GM12874 (cell line): ENCODE results near the gene ARSK.

Experiments
- TF ChIP-seq, protein P1 (sequence below): IDR thresholded peaks from 2 replicates; pipeline ENCODE4 v1.5.1; 2011; ENCODE audit warnings: low read depth, mild to moderate bottlenecking, control low read depth, low read length, moderate library complexity; ENCODE audit not compliant: insufficient read depth

Gene ARSK

DNA sequence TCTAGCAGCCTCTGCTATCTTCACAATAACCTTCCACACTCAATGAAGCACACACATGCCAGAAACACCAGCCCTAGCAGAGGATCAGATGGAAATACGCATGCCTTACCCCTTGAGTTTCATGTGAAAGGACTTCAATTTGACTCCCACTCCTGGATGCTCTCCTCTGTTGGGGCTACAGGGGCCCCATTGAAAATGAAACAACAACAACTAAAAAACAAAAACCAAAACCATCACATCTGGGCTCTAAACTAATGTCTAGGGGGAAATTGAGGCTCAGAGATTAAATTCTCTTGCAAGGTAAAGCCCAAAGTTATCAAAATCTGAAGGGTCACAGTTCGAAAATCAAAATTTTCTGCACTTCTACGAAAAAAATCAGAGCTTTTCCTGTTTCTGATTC is 83.7 kb downstream of the ARSK start:
- TF ChIP-seq, protein P1, sequence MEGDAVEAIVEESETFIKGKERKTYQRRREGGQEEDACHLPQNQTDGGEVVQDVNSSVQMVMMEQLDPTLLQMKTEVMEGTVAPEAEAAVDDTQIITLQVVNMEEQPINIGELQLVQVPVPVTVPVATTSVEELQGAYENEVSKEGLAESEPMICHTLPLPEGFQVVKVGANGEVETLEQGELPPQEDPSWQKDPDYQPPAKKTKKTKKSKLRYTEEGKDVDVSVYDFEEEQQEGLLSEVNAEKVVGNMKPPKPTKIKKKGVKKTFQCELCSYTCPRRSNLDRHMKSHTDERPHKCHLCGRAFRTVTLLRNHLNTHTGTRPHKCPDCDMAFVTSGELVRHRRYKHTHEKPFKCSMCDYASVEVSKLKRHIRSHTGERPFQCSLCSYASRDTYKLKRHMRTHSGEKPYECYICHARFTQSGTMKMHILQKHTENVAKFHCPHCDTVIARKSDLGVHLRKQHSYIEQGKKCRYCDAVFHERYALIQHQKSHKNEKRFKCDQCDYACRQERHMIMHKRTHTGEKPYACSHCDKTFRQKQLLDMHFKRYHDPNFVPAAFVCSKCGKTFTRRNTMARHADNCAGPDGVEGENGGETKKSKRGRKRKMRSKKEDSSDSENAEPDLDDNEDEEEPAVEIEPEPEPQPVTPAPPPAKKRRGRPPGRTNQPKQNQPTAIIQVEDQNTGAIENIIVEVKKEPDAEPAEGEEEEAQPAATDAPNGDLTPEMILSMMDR = no peak

GRCh38 chr5:95641741-95642220 is 86.9 kb downstream of the ARSK start:
- TF ChIP-seq, protein P1 = no peak

DNA sequence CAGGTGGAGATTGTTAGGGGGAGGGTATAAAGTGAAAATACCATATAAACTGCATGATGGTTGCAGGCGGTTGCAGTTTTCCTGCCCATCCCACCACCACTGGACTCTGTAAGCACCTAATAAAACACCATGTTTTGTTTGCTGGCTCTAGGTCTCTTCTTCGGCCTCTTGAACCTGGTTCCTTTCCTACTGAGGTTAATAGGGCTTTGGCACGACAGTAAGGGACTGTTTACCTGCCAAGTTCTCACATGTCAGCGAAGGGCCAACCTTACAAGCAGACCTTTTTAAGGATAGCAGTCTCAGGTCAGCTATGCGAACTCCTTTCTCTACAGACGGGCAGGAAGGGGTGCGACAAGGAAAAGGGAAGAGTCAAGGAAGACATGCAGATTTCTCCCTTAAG is 88.3 kb downstream of the ARSK start:
- TF ChIP-seq, protein P1 = no peak

DNA sequence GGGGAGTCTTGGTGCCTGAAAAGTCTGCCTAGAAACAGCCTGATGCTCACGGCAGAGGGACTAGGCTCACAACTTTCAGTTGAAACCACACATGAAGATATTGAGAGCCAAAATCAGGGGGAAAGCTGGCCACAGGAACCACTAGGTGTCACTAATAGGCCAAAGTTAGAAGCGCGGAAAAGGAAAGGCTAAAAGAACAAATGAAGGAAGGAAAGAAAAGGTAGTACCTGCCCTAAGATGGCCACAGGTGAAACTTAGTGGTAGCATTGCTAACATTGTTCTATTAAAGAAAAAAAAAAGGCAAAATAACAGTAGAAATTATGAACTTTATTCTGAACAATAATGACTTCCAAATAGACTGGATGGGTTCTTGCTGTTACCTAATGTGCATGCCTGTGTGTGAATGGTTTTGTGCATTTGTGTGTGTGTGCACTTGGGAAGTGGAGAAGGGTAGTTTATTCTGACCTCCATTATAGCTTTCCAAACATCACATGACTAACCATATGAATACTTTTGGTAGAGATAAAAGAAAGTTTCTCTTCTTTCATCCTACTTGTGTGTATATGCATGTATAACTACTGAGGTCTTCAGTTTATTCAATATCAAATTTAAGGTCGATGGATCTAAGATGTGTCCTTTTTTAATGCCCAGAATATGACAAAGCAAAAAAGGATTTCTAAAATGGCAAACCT is 89.6 kb downstream of the ARSK start:
- TF ChIP-seq, protein P1 = peak; percentile 66

- TF ChIP-seq, protein P1 = no peak
These were observed 91.9 kb downstream of the ARSK start, which contains the start of gene RFESD for GRCh38 chr5:95646569-95647431. Gene RFESD, plus strand, starts transcription at chr5:95646777. Its CDS starts 5,495 bp downstream, at chr5:95652272.

DNA sequence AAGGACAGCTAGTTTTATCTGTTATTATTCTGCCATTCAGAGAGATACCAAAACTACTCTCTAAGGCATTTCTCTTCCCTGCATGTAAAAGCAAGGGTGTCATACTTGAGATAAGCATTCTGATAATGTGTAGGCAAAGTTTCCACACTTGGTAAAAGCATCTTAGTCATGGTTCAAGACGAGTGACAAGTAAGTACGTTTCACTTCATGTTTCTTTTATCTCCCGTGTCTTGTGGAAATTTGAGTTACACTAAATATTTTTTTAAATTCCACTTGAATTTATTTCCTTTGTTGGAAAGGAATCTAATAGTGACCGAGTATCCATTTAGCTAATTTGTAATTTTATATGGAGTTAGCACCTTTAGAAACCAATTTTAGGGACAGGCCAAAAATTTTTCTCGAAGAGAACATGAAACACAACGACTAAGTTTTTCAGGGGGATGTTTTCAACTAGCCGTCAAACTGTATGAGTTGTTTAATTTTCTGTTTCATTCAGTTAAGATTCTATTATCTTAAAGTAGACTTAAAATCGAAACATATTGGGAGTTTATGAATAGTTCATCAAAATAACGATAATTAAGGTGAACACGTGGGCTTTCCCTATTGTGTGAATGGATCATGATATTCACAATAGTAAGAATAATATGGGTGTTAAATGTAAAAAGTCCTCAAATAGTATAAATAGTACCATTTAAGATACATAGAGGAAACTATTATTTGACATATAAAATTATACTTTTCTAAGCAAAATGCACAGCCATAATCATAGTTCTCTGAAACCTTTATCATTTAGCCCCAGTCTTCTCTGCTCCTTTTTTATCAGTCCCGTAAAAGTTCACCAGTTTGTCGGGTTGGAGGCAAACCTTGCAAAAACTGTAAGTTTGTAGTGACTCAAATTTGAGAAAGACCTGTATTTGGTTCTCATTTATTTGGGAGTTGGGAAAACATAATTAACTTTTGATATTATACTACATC is 93.3 kb downstream of the ARSK start:
- TF ChIP-seq, protein P1 = no peak

DNA sequence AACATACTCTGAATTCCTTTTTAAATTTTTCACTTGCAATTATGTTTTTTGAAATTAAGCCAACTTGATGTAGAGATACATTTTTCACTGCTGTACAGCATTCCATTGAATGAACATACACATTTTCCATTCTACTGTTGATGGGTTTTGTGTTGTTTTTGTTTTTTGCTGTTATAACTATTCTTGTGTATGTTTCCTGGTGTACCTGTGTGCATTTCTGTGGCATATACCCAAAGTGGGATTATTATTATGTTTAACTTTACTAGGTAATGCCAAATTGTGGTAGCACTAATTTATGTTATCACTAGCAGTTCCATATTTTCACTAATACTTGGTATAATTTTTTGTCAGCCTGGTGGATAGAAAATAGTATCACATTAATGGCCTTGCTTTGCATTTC is 94.4 kb downstream of the ARSK start:
- TF ChIP-seq, protein P1 = no peak
